PFSK-1 (cell line): Measurements from ENCODE around the gene FKBP15.

Experiments used
- POLR2AphosphoS5 ChIP-seq: IDR thresholded peaks from 2 replicates; pipeline ENCODE4 v1.6.1; 2012; ENCODE audit warnings: low read depth, mild to moderate bottlenecking, control low read depth, low read length, moderate library complexity
- TAF1 ChIP-seq: IDR thresholded peaks from 2 replicates; pipeline ENCODE4 v1.6.1; 2012; ENCODE audit warnings: low read length, control low read depth, borderline replicate concordance; ENCODE audit not compliant: insufficient read depth

DNA sequence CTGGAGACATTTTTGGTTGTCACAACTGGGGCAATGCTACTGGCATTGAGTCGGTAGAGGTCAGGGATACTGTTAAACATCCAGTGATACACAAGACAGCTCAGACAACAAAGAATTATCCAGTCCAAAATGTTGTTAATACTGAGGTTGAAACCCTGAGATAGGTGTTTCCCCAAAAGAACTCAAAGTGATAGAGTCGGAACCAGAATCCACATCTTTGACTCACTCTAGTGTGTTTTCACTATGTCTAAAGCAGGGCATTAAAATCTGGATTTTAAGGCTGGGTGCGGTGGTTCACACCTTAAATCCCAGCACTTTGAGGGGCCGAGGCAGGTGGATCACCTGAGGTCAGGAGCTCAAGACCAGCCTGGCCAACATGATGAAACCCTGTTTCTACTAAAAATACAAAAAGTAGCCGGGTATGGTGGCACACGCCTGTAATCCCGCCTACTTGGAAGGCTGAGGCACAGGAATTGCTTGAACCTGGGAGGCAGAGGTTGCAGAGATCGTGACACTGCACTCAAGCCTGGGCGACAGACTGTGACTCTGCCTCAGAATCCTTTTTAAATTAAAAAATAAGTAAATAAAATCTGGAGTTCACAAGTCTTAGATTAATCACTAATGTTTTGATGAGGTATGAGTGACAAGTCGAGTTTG, 17.3 kb upstream of the FKBP15 start:
- TF ChIP-seq POLR2AphosphoS5 (no peak), TAF1 (no peak)
